ENCODE data around the gene PDIA6.

- TF ChIP-seq ZSCAN32 (CRISPR knock-in tag; IDR thresholded peaks at IDR 0.05) (no peak), ZNF140 (CRISPR knock-in tag; IDR thresholded peaks at IDR 0.05) (no peak), ZSCAN29 (IDR thresholded peaks at IDR 0.05) (no peak), CTCF (IDR thresholded peaks at IDR 0.05 in 2 of 3, conservative IDR thresholded peaks at IDR 0.05 in 1 of 3; ENCODE audit: insufficient read depth in 2 of 3, low read depth in 1 of 3, low read length in 3 of 3) (no peak), NR3C1 (CRISPR knock-in tag; IDR thresholded peaks at IDR 0.05) (no peak)
Measured at GRCh38 chr2:10786240-10786982, 26.2 kb downstream of the PDIA6 start.

Data from K562 (cell line).